SK-N-DZ (cell line): Measurements from ENCODE around the gene NFIL3.
A peak's percentile ranks its signal among the peaks of the same experiment; 100 is the strongest.
"Not testable (repeated sequence)": the region's sequence is repeated elsewhere in the genome, so short reads cannot be mapped to it uniquely, and the experiment has no call there.

ENCODE experiments used
- DNase-seq: peaks from one replicate; pipeline ENCODE4 v3.0.0-alpha.2; 2015; ENCODE audit warnings: low spot score

NFIL3 gene

DNA sequence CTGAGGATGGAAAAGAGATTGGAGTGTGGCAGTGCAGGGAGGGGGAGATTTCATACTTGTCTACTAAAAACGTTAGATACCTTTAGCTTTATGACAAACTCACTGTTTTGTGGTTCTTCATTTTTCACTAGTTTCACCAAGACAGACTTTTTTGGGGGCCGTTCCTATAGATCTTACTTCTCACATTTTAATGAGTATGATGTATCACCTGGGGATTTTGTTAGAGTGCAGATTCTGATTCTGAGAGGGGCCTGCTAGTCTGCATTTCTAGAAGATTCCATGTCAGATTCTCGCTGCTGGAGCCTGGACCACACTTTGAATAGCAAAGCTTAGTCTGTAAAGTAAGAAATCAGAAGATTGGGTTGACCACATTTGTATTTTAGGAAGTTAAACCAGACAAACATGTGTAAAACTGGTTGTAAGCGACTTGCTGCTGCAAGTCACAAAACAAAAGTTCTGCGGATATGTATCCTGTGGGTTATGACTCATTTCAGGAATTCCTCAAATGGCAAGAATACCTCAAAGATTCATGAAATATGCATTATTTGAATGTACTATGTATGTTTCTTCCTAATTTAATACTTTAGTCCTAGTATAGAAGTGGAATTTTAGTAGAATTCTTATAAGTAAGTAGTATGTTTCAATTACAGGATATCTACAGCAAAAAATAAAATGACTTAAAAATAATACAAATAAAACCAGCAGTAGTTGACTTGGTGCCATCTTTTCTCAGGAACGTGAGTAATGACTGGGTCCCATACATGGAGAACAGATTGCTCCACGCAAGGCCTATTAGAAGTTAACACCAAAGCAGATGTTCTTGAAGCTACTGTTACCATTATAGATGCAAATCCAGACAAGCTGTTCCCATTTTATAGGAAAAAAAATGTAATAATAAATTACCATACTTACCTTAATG is 27.8 kb downstream of the NFIL3 start:
- DNase-seq: no peak

DNA sequence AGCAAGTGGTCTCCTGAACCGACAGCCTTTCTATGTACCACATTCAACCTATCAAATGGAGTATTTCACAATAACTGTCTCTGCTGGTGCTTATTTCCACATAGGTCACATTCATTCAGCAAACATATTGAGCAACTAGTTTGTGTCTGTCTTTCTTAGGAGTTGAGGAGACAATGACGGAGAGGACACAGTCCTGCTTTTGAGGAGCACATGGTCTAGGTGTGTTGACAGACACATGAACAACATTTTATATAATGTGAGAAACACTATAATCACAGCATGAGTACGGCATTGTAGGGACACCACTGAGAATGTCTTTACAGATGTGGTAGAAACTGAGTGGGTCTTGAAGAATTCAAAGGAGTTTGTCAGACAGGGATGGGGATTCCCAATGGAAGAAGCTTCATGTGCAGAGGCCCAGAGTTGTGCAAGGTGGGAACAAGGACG is 28.5 kb downstream of the NFIL3 start:
- DNase-seq: no peak

DNA sequence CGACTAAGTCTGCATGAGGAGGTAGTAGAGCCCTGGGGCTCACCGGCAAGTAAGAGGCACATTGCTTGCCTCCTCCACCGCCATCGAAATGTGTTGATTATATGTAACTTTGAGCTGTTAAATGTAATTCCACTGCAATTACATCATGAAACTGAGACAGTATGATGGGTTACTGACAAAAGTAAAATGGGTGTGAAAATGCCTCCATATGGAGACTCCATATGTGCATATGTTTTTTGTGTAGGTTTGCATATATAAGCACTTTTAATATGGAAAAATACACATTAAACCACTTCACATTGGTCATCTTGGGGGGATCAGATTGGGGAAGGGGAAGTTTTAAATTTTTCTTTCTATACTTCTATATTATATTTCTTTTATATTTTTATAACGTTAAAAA is 29.8 kb downstream of the NFIL3 start:
- DNase-seq: no peak

DNA sequence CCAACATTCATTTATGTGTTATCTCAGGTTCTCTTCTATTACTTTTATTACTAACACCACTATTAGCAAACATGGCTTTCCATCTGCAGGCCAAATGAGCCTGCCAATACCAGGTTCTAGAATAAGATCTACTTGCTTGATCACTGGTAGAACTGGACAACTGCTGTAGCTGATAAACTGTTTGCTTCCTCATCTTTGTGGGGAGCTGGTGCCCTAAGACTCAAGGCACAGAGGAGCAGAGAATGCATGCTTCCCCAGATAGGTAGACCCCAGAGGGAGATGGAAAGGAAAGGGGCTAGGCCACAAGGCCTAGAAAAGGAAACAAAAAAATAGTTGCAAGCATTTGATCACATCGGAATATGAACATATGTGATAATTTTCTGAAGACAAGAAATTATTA is 31.2 kb downstream of the NFIL3 start:
- no peak for DNase-seq

DNA sequence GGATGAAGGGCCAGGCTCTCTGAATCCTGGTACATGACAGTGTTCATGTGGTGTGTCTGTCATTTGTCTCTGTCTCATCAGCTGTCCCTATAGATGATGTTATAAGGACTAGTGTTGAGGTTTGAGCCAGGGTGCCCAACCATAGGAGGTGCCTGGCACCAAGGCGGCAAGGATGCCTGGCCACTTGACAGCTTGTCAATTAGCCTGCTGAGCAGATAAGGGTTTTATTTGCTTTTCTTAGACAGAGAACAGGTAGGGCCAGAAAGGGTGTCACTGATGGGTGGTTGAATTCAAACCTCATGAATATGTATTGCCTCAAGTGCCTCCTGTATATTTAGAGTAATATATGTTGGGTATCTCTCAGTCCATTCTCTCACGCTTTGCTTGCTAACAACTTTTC is 31.8 kb downstream of the NFIL3 start:
- DNase-seq: no peak

DNA sequence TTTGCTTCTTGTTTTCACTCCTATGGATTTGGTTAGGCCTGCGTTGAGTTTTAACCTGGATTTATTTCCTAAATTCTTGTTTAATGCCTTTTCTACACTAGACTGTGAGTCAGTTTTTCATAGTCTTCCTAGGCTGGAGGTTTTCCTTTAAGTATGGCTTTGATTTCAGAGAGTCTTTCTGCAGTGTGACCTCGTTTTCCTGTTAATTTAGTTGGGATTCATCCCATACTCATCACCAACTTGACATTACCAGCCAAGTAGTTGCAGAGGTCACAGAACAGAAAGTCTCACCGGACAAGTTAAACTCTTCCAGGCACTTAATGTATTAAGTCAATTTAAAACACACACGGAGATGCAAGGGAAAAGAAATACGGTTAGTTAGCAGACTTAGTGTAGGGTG is 32.2 kb downstream of the NFIL3 start:
- DNase-seq: no peak

DNA sequence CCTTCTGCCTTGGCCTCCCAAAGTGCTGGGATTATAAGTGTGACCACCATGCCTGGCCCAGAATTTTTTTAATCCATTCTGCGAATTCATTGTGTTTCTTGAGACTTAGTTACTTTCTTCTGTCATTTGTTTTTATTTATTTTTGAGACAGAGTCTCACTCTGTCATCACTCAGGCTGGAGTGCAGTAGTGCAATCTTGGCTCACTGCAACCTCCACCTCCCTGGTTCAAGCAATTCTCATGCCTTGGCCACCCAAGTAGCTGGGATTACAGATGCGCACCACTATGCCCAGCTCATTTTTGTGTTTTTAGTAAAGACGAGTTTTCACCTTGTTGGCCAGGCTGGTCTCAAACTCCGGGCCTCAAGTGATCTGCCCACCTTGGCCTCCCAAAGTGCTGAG is 33.9 kb downstream of the NFIL3 start:
- DNase-seq: not testable (repeated sequence)

DNA sequence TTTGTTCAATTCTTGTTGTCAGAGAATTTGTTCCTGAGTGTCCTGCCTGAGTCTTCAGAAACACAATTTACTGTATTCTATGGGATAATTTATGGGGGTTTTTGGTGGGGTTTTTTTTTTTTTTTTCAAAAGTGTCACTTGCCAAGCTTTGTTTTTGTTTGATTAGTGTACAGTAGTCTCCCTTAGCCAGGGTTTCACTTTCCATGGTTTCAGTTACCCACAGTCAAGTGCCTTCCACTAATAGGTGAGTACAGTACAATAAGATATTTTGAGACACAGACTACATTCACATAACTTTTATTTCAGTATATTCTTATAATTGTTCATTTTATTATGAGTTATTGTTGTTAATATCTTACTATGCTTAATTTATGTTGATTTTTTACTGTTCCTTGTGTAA is 36.9 kb downstream of the NFIL3 start:
- DNase-seq: no peak

DNA sequence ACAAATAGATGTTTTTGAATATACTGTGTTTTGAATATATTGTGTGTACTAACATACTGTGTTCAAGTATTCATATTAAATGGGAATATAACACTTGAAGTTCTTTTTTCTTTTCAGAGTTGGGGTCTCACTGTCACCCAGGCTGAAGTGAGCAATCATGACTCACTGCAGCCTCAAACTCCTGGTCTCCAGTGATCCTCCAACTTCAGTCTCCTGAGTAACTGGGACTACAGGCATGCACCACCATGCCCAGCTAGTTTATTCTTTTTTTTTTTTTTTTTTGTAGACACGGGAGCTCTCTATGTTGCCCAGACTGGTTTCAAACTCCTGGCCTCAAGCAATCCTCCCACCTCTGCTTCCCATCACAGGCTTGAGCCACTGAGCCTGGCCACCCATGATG is 38.7 kb downstream of the NFIL3 start:
- DNase-seq: no peak

DNA sequence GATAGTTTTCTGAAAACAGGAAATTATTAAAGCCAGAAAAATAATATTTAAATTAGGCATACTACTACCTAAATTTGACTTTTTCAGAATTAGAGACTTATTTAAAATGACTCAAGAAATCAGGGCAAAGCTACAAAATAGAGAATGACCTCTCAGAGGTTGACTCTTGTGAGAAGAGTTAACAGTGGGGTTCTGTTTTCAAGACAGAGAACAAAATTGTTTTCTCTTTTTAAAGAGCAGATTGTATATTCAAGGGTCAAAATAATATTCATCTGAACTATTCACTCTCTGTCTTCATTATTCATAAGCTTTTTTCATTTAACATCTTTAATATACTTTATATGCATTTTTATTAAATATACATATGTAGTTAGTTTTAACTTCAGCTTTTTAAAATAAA is 40.1 kb downstream of the NFIL3 start:
- DNase-seq: no peak

DNA sequence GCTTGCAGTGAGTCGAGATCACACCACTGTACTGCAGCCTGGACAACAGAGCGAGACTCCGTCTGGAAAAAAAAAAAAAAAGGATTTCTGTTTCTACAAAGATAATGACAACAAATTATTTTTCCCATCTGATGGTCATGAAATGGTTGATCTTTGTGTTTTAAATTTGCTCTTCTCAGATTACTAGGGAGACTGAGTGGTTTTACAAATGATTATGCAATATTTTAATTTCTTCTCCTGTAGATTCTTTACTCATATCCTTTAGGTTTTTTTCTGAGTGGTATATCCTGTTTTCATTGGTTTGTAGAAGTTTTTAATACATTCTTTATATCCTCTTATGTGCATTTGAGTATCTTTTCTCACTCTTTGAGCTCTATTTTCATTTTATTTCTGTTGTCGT is 41.3 kb downstream of the NFIL3 start:
- no peak for DNase-seq

DNA sequence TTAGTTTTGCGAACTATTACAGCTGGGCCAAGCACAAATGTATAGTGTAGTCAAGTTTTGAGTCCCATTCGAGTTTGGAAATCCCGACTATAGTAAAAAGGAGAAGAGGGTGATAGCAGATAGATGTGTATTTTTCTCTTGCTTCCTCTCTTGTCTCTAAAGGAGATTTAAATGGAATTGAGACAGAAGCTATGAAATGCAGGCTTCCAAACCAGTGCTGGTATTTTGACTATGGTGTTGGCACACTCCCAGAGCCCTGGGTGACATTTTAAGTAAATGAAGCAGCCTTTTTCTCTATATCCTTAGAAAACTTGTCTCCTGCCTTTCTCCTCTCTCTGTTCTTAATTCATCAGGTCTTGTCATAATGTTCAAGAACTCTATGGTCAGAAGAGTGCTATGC is 44.2 kb downstream of the NFIL3 start:
- no peak for DNase-seq

DNA sequence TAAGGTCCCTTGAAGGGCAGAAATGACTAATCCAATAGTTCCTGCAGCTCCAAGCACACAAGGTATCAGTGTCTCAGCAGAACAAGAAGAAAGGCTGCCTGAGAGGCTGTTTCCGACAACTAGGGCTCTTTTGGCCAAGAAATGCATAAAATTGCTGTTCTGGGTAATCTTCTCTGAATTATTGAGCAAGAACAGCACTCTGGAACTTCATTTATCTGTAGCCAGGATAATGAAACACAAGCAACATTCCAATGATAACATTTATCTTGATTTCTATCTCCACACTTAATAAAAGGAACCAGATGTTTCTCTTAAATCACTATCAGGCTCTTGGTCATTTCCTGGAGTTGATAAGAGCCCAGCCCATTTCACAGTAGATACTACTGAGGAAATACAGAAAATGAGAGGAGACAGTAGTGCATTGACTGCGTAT is 44.9 kb downstream of the NFIL3 start:
- DNase-seq: no peak

DNA sequence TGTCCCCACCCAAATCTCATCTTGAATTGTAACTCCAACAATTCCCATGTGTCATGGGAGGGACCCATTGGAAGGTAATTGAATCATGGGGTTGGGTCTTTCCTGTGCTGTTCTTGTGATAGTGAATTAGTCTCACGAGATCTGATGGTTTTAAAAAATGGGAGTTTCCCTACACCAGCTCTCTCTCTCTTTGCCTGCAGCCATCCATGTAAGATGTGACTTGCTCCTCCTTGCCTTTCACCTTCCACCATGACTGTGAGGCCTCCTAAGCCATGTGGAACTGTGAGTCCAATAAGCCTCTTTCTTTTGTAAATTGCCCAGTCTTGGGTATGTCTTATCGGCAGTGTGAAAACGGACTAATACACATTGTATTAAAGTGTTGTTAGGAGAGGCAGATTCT is 45.6 kb downstream of the NFIL3 start:
- not testable (repeated sequence) for DNase-seq

DNA sequence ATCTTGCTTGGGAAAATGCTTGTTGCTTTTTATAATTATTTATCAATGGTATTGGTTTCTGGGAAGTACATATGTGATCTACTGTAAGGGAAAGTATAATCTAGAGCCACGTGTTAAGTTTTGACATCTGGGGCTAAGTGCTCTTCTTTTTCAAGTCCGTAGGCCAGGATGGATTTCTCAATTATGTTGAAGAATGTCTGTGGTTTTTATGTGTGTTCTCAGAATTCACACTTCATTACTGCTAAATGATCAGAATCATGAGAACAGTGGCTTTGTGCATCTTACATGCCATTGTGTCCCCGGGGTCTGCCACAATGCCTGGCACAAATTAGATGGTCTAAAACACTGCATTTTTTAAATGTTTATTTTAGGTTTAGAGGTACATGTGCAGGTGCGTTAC is 47.4 kb downstream of the NFIL3 start:
- DNase-seq: no peak

DNA sequence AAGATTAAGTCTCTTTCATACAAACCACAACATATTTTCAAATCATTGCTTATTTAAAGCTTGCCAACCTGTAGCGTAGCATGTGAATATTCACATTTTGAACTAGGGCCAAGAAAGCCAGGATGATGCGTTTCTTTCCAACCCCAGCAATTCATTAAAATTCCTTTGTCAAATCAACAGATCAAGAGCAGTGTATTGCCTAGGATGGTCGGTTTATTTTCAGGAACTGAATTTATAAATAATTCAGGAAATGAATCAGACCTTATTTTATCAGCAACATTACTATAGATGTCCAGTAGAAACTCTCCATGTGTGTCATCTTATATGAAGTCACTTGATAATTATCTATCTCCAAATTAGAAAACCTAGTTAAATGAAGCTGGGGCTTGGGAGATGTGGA is 48.7 kb downstream of the NFIL3 start:
- no peak for DNase-seq

DNA sequence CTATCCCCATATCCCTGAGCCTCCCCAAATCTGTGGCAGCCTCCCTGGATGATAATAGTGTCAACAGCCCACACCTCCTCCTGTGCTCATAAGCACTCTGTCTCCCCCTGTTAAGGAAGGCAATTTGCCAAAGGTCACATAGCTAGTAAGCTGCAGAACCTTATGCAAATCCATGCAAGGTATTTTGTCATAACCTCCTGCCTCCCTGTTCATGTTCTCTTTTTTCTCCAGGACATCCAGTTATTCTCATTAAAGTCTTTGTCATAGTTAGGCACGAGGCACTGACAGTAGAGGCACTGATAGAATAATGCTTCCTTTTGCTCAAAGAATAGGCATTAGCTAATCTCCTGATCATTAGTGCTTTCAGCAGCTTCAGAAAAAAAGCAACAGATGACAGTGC is 51.7 kb downstream of the NFIL3 start:
- DNase-seq: no peak

DNA sequence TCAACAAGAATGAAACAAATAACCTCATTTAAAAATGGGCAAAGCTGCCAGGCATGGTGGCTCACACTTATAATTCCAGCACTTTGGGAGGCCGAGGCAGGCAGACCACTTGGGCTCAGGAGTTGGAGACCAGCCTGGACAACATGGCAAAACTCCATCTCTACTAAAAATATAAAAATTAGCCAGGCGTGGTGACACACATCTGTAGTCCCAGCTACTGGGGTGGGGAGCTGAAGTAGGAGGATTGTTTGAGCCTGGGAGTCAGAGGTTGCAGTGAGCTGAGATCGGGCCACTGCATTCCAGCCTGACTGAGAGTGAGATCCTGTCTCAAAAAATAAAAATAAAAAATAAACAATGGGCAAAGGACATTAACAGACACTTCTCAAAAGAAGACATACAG is 53.6 kb downstream of the NFIL3 start:
- DNase-seq: not testable (repeated sequence)

DNA sequence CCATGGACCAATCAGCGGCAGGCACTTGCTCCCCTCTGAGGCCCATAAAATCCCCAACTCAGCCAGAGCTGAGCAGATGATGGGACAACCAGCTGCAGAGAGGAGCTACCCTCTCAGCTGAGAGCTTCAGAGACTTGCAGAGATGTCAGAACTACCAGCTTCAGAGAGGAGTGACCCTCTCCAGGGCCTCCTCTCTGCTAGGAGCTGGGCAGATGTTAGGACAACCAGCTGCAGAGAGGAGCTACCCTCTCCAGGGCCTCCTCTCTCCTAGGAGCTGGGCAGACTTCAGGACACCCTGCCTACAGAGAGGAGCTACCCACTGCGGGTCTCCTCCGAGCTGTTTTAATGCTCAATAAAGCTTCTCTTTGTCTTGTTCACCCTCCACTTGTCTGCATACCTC is 58.9 kb downstream of the NFIL3 start:
- no peak for DNase-seq

DNA sequence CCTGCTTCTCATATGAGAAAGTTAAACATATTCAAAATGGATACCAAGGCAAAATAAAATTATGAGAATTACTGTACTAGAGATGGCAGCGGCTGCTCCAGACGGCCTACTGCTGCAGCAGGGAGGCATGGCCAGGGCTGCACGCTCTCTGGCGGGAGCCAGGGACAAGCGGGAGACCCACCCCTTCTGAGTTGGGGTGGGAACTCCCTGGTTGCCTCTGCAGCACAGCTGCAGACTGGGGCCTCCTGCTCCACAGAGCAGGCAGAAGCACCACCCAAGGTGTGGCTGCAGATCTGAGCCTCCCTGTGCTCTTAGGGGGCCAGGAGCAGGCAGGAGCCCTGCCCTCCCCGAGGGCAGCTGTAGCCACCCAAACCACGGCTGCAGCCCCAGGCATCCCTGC is 59.6 kb downstream of the NFIL3 start:
- DNase-seq: no peak

DNA sequence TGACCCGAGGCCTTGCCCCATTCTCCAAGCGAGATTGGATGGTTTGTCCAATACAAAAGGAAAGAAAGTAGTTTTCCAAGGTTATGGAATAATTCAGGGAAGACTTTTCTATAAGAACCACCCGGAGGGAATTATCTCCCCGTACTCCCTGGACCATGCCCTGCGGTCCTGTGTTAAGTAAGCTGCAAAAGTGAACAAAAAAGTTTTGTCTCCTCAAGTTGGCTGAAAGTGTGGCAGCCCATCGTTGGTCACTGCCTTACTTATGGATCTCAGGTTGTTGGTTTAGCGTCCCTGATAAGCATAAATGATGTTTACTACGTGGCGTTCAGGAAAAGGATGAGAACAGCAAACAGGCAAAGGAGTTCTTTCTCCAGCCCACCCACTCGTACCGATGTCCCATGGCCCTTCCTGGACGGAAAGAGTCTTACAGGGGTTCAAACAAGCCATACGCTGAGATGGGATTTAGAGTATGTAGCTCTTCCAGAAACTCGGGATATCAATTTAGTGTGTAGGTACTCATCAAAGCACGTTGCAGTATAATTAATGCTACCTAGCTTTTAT is 61.5 kb downstream of the NFIL3 start:
- no peak for DNase-seq

DNA sequence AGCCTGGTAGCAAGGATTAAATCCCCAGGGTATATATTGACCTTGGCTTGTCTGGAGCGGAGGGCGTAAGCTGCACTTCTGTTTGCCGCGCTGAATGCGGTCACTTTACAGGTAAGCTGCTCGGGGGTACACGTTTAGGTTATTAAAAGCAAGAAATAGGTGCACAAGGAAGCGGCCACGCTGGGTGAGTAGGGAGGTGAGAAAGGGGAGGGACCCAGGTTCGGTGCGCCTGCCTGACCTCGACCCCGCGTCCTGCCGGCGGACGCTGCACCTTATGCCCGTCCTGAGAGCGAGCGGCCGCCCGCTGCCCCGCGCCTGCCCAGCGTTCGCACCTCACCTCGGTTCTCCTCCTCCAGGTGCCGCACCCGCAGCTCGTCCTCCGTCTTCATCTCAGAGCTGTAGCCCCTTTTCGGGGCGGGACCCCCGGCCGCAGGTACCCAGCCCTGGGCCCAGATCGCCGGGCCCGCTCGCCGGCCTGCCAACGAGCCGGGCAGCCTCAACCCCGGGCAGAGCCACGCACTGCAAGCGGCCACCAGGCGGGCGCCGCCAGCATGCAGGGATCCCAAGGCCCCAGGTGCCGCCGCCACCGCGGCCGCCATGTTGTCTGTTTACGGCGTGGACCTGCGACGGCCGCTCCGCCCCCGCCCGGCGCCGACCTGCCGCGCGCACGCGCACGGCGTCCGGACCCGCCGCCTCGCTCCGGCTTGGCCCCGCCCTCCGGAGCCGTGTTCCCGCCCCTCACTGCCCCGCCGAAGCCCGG is 62.2 kb downstream of the NFIL3 start, which contains the start of gene AUH:
Gene AUH (minus strand): TSS at position 628 of the 760 bp plus-strand sequence. CDS start 29 bp downstream, at position 599.
- DNase-seq: peak; percentile 69
